Muscle layer of colon (tissue), 2 donors: ENCODE measurements around the gene SCG3.
"Not testable (repeated sequence)": the region's sequence is repeated elsewhere in the genome, so short reads cannot be mapped to it uniquely, and the experiment has no call there.

ENCODE experiments used
- H3K27ac ChIP-seq: one replicate; pipeline ENCODE4 v1.7.0; 2013; ENCODE audit warnings: low read depth, mild to moderate bottlenecking, low read length, moderate library complexity
- H3K27me3 ChIP-seq, 2 donors: one replicate each; pipeline ENCODE4 v1.7.0; 2013; ENCODE audit warnings: low read length in 2 of 2, mild to moderate bottlenecking in 2 of 2; ENCODE audit not compliant: insufficient read depth in 2 of 2, control insufficient read depth in 1 of 2
- H3K36me3 ChIP-seq: one replicate; pipeline ENCODE4 v1.7.0; 2013; ENCODE audit warnings: mild to moderate bottlenecking, low read length; ENCODE audit not compliant: insufficient read depth
- H3K4me1 ChIP-seq: one replicate; pipeline ENCODE4 v1.7.0; 2013; ENCODE audit warnings: mild to moderate bottlenecking, low read length; ENCODE audit not compliant: insufficient read depth
- H3K4me3 ChIP-seq, 2 donors: one replicate each; pipeline ENCODE4 v1.7.0; 2013; ENCODE audit warnings: low read length in 2 of 2, low read depth in 1 of 2, mild to moderate bottlenecking in 1 of 2, moderate library complexity in 1 of 2
- H3K9ac ChIP-seq: one replicate; pipeline ENCODE4 v1.7.0; 2013; ENCODE audit warnings: low read length
- H3K9me3 ChIP-seq: one replicate; pipeline ENCODE4 v1.7.0; 2013; ENCODE audit warnings: mild to moderate bottlenecking, low read length
- donor health status: abdominal sarcoma.
- donor health status: Adenocarcinoma of cecum.

The SCG3 gene

GRCh38 chr15:51681303-51681963 lies at the start of gene SCG3:
SCG3 (plus strand) TSS chr15:51681503; CDS start chr15:51681756, 253 bp downstream.
- H3K36me3 ChIP-seq, result no peaks in the 10 kb centered on the region
- H3K27ac ChIP-seq, result no peak within 1 kb of the TSS
- H3K4me3 ChIP-seq, result no peak within 1 kb of the TSS
- H3K4me1 ChIP-seq, result no peaks in the 10 kb centered on the region
- no peak within 1 kb of the TSS for H3K9ac ChIP-seq
- H3K27me3 ChIP-seq, result peaks cover 0 to 6% of the 10 kb centered on the region in 2 donors
- no peaks in the 10 kb centered on the region for H3K9me3 ChIP-seq

DNA sequence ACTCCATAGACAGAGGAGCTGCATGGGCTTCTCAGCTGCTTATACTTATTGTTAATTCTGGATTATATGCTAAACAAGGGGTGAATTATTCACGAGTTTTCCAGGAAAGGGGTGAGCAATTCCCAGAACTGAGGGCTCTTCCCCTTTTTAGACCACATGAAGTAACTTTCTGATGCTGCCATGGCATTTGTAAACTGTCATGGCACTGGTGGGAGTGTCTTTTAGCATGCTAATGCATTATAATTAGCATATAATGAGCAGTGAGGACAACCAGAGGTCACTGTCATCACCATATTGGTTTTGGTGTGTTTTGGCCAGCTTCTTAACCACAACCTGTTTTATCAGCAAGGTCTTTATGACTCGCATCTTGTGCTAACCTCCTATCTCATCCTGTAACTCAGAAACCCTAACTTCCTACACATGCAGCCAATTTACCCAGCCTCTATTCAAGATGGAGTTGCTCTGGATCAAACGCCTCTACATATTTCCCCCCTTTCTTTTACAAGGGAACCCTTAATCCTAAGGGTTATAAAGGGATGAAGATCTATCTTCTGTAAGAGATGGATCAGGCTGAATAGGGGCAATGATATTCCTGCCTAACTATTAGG lies 46.6 kb upstream of the SCG3 start:
- no peak overlapping the region for H3K27ac ChIP-seq
- no peaks in the 10 kb centered on the region for H3K9me3 ChIP-seq
- H3K4me3 ChIP-seq, result no peak overlapping the region
- H3K9ac ChIP-seq, result no peak overlapping the region
- no peaks in the 10 kb centered on the region for H3K36me3 ChIP-seq
- H3K27me3 ChIP-seq, result no peaks in the 10 kb centered on the region
- no peaks in the 10 kb centered on the region for H3K4me1 ChIP-seq

DNA sequence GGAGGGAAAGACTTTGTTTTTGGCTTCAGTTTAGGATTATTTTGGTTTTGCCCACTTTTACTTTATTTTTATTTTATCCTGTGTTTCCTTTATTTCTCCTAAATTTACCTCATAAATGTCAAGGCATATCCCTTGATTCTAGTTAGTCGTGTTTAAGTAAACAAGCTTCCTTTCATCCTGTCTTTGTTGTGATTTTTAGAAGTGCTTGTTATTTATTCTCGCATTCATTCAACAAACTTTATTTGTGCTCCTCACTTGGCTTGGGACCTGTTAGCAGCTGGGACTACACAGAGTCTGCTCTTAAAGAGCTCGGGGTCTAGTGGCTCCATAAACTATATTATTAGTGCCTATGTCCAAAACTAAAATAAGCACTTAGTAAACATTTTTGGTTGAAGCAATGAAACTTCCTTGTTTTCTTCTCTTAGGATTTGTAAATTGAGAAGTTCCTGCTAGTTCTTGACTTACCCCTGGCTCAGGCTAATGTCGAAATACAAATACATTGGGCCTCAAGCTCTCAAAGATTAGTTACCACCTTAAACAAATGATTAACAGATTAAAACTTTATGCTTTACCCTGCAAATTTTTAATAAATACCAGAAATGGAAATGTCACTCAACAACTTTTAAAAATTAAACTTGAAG lies 39.7 kb upstream of the SCG3 start:
- H3K4me3 ChIP-seq, result no peak overlapping the region
- no peaks in the 10 kb centered on the region for H3K27me3 ChIP-seq
- no peak overlapping the region for H3K9ac ChIP-seq
- no peak overlapping the region for H3K27ac ChIP-seq
- H3K4me1 ChIP-seq, result no peaks in the 10 kb centered on the region
- no peaks in the 10 kb centered on the region for H3K36me3 ChIP-seq
- H3K9me3 ChIP-seq, result no peaks in the 10 kb centered on the region

DNA sequence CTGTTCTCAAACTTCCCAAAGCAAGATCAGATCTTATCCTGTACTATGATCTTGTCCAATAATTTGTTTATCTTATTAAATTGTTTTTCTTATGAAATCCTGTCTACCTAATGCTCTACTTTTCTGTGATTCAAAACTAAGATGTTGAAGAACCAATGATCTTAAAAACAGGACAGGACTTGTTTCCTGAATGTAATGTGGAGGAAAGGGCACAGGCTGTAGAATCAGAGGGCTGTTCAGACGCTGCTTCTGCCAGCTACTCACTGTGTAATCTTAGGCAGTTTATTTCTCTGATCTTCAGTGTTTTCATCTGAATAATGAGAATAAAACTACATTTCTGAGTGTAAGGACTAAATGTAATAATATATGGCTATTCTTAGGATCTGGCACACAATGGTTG lies 38.6 kb upstream of the SCG3 start:
- Histone ChIP-seq H3K4me1 (no peaks in the 10 kb centered on the region), H3K27ac (no peak overlapping the region), H3K36me3 (no peaks in the 10 kb centered on the region), H3K4me3 (no peak overlapping the region), H3K27me3 (no peaks in the 10 kb centered on the region), H3K9ac (no peak overlapping the region), H3K9me3 (no peaks in the 10 kb centered on the region)

DNA sequence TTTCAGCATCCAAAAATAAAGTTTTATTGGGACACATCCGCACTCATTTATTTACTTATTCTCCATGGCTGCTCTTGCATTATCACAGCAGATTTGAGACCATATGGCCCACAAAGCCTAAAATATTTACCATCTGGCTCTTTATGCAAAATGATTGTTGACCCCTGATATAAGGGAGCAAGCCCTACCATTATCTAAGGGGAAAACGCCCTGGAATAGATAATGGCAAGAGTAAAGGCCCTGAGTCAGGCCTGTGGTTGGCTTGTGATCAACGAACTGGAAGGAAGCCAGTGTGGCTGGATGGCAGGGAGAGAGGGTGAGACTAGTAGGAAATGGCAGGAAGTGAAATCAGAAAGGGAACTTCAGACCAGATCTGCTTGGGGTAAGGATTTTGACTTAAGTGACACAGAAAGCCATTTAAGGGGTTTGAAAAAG lies 34.2 kb upstream of the SCG3 start:
- Histone ChIP-seq H3K9me3 (no peaks in the 10 kb centered on the region), H3K4me3 (no peak overlapping the region), H3K27me3 (no peaks in the 10 kb centered on the region), H3K4me1 (no peaks in the 10 kb centered on the region), H3K36me3 (no peaks in the 10 kb centered on the region), H3K27ac (no peak overlapping the region), H3K9ac (no peak overlapping the region)

DNA sequence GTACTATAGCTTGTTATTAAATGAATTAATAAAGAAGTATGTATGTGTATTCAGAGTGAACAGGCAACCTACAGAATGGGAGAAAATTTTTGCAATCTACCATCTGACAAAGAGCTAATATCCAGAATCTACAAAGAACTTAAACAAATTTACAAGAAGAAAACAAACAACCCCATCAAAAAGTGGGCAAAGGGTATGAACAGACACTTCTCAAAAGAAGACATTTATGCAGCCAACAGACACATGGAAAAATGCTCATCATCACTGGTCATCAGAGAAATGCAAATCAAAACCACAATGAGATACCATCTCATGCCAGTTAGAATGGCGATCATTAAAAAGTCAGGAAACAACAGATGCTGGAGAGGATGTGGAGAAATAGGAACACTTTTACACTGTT lies 33.2 kb upstream of the SCG3 start:
- not testable (repeated sequence) for H3K4me3 ChIP-seq, H3K27me3 ChIP-seq, H3K9me3 ChIP-seq, H3K27ac ChIP-seq, H3K36me3 ChIP-seq, H3K9ac ChIP-seq, H3K4me1 ChIP-seq

GRCh38 chr15:51648643-51649042 lies 32.7 kb upstream of the SCG3 start:
- not testable (repeated sequence) for H3K36me3 ChIP-seq, H3K4me1 ChIP-seq, H3K4me3 ChIP-seq, H3K9me3 ChIP-seq, H3K9ac ChIP-seq, H3K27ac ChIP-seq, H3K27me3 ChIP-seq

DNA sequence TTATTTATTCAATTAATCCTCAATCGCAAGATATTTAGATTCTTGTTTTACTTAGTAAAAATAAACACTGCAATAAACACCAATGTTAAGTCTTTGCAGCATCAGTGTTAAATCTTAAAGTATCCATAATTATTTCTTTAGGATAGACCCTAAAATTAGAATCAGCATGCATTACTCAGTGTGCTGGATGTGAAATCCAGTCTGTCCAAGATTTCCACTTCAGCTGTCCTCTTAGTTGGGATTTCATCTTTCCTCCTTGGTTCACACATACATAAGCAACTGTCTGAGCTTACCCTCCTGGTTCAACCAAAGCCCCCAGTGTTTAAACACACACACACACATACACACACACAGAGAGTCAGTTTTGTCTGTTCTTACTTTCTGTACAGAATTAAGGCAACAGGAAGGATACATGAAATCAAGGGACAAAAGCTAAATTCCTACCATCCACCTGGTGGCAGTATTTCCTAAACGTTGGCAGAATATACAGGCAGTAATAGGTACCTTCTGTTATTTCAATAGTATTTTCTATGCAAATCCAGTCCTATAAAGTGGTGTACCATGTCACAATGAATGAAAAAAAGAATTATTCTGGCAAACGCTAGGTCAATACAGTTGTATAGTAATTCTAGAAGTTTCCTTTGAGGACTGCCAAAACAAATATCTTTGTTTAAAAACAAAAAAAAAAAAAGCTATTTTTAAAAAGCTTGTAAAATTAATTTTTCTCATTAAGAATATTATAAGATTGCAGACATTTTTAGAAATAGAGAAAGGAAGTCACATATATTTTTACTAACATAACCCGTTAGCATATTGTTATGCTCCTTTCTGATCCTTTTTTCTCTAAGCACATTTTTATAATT lies 31.4 kb upstream of the SCG3 start:
- Histone ChIP-seq H3K4me3 (no peak overlapping the region), H3K36me3 (no peaks in the 10 kb centered on the region), H3K27ac (no peak overlapping the region), H3K9ac (no peak overlapping the region), H3K4me1 (no peaks in the 10 kb centered on the region), H3K27me3 (no peaks in the 10 kb centered on the region), H3K9me3 (no peaks in the 10 kb centered on the region)

DNA sequence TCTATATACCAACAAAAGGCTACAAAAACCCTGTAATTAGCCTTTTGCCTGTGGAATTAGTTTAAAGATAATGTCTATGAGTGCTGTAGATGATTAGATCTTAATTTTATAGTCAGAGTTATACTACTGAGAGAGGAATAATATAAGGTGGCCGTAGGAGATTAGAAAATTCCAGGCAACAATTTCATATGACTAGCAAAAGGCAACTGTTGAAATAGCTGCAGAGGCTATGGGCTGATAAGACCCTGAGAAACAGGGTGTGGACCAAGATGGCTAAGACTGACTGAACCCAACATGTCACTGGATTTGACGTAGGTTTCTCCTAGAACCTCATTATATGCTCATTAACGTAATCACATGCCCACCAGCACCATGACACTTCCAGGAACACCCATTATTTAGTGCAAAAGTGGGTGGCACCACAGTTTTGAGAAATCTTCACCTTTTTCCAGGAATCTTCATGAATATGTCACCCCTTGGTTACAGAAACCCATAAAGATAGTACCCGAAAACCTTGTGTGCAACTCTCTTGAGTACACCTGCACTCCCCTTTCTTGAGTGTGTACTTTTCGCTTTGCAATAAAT lies 29.1 kb upstream of the SCG3 start:
- H3K4me3 ChIP-seq, result no peak overlapping the region
- no peak overlapping the region for H3K27ac ChIP-seq
- no peaks in the 10 kb centered on the region for H3K36me3 ChIP-seq
- no peaks in the 10 kb centered on the region for H3K9me3 ChIP-seq
- no peak overlapping the region for H3K9ac ChIP-seq
- H3K4me1 ChIP-seq, result no peaks in the 10 kb centered on the region
- no peaks in the 10 kb centered on the region for H3K27me3 ChIP-seq

- not testable (repeated sequence) for H3K36me3 ChIP-seq, H3K4me3 ChIP-seq, H3K27ac ChIP-seq, H3K4me1 ChIP-seq, H3K9ac ChIP-seq, H3K9me3 ChIP-seq, H3K27me3 ChIP-seq
Observed at GRCh38 chr15:51655401-51656057, 25.8 kb upstream of the SCG3 start.

DNA sequence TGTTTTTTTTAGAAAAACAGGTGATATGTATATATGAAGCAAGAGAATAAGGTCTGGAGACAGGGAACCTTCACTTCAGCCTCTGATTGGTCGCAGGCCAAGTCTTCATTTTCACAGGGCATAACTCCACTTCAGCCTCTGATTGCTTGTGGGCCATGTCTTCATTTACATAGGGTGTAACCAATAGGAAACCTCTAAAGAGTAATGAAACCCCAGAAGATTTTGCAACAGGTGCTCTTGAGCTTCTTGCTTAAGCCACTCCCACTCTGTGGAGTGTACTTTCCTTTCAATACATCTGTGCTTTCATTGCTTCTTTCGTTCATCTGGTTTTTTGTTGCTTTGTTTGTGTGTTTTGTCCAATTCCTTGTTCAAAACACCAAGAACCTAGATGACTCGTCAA lies 22.6 kb upstream of the SCG3 start:
- no peaks in the 10 kb centered on the region for H3K4me1 ChIP-seq
- no peak overlapping the region for H3K27ac ChIP-seq
- H3K9ac ChIP-seq, result no peak overlapping the region
- no peaks in the 10 kb centered on the region for H3K27me3 ChIP-seq
- H3K36me3 ChIP-seq, result no peaks in the 10 kb centered on the region
- H3K4me3 ChIP-seq, result no peak overlapping the region
- H3K9me3 ChIP-seq, result no peaks in the 10 kb centered on the region
